NCI-H69 (cell line): ENCODE measurements around the gene ARL14EP.

Experiments used
- DNase-seq: peaks from one replicate; lab custom pipeline; 2025; lab: John Stamatoyannopoulos, UW

Gene ARL14EP

DNA sequence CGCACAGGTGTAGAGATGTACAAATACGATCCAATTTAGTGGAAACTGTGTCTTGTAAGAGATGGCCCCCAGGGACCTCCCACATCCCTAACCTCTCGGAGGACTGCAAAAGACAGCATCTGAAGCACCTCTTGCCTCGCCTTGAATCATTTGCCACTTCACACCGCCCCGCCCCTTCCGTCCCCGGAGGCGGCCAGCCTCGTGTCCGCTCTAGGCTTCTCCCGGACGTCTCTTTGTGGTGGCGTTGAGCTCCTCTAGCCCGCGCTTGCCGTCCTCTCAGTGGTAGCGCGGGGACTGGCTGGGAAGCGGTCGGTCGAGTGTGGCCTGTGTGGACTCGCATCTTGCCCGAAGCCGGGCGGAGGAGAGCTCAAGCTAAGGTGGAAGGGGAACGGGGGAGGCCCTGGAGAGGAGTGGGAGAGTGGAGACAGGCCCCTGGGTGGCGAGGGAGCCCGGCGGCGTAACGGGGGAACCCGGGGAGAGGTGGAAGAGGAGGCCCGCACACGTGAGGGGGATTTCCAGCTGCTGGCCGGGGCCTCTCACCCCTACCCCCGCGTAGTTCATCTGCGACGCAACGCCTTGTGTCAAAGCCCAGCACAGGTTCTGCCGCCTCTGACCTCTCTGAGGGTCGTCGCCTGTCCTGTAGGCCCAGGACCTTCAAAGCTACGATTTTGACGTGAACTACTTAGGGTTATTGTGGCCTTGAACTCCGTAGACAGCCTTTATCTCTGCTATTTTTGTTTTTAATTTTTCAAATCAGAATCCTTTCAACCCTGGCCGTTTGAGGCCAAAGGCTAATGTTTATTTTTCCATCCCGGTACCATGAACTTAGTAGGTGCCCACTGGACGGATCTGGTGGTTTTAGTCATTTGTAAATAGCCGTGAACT is at the start of gene ARL14EP:
Gene ARL14EP (plus strand): TSS at position 279 of the 885 bp plus-strand sequence. CDS start 7,845 bp downstream, outside the sequence.
- DNase-seq, result peak; percentile 99

DNA sequence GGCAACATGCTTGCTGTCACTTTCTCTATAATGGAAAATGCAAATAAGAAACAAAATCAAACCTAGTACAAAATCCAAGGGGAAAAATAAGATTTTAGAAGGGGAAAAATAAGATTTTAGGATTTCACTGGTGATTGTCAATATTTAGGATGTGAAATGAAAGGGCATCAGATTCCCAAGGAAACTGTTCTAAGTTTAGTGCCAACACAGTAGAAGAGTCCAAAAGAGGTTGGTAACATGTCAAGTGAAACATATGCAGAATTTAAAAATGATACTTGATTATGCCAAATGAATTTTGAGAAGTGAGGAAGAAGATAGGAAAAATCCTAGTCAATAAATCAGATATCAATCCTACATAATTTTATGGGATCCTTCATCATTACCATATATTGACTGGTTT is 45.7 kb upstream of the ARL14EP start:
- DNase-seq, result no peak

DNA sequence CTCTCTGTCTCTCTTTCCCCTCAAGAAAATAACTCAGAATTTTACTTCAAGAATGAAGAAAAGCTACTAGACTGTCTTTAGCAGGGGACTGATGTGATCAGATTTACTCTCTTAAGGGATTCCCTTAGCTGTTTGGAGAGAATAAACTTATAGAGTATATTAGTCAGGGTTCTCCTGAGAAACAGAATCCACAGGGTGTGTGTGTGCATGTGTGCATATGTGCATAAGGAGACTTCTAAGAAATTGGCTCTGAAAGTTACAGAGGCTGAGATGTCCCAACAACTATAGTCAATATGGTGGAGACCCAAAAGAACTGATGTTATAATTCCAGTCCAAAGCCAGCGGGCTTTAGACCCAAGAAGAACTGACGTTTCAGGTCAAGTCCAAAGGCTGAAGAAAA is 43.1 kb upstream of the ARL14EP start:
- DNase-seq, result no peak

DNA sequence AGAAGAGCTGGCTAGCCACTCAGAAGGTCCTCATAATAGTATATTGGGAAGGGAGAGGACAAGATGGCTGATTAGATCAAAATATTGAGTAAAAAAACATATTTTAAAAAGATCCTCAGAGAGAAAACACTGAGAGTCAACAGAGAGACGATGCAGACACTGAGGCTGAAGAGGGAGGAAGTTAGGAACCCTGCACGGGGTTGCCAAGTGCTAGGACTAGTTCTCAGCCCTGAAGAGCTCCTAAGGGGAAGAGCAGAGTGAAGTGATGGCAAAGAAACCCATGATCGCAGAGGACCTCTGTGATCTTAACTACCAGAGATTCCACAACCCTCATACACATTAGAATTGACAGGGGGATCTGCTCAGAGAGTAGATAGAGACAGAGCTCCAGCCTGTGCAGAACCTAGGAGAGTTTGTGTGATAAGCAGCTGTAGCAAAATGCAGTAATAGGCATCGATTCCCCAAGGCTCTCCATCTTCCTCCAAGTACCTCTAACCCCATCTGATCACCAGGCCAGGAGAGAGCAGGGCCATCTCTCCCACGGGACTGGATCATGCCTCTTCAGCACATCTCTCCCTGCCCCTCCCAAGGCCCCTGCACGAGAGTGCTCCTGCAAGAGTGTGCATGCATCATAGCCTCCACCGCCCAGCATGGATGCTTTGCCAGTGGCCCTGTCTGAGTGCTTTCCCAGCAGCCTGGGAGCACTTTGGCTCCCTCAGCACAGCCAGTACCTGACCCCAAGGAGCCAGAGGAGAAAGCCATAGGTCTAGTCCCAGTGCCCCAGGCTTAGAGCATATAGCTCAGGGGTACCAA is 41.2 kb upstream of the ARL14EP start:
- DNase-seq, result peak; percentile 21

DNA sequence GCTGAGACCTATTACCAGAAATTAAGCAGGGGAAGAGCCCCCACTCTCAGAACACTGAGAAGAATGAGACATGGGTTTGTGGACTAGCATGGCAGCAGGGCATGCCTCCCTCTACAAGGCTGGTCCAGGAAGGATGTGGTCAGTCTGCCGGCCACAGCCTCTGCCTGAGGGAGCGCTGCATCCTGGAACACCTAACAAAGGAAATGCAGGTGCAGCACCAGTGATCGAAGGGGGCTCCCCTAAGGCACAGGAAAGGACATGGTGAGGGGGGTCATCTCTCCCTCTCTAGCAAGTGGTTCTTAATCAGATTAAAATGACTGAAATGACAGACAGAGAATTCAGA is 40.6 kb upstream of the ARL14EP start:
- no peak for DNase-seq

DNA sequence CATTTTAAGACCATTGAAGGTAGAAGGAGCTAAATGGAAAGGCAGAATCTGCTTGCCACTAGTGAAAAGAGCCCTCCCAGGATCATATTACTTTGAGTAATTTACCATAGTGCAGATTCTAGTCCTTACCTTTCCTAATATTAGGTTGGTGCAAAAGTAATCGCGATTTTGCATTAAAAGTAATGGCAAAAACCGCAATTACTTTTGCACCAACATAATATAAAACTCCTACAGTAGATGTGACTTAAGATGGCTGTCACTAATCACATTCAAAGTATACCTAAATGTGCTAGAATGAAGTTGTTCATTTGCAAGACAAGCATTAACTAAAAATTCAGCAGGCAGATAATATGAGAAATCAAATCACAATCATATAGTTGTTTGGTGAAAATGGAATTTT is 38.1 kb upstream of the ARL14EP start:
- no peak for DNase-seq

DNA sequence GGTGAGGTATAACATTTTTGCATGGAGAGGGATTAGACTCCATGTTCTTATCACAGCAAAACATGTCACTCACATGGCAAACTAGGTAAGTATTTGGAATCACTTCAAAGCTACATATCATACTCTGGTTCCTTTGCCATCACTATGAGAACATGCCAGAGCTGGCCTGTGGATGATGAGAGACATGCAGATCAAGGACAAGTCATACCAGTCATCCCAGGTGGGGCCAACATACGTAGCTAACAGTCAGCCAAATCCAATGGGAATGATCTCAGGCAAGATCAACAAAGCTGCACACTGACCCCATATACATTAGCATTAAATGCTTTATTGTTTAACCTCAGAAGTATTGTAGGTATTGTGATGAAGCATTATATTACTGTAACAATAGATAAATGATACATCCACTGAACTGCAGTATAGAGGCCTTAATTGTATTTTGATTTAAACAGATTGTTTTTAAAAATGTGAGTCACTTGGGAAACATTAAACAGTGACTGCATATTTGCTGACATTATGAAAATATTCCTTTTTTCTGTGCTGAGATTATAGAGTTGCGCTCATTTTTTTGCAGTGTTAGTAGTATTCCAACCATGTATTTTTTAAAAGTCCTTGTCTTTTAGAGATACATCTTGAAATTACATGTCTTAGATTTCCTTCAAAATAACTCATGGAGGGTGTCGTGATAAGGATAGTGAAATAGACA is 37.3 kb upstream of the ARL14EP start:
- peak; percentile 44 for DNase-seq

DNA sequence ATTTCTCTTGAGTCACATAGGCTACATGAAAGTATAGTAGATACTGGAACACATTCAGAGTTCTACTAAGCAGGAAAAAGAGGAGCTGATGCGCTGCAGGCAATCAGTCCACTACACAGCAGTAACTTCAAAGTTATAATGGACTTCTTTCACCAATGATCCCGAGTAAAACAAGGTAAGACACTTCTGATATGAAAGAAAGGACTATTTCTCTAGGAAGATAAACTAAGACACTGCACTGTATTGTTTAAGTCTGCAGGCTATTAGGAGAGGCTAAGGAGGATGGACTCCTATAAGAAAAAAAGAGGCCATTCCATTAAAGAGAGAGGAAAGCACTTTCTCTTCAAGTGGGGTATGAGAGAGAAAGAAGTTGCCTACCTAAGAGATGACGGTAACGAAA is 31.6 kb upstream of the ARL14EP start:
- DNase-seq, result no peak

DNA sequence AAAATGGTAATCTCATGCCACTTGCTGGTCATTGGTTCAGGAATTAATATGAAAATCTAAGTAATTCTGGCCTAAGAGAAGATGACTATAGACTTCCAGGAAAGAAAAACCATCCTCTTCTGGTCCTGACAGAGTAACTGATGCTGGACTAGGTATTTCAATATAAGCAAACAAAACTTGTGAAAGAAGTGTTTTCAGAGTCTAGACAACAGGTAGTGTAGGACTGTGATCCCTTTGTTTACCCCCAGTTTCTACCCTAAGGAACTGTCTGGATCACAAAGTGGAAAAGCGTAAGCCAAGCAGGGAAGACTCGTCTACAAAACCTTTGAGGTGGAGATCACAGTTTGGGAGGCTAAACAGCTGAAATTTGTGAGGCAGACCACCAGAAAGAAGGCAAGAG is 30.4 kb upstream of the ARL14EP start:
- no peak for DNase-seq

DNA sequence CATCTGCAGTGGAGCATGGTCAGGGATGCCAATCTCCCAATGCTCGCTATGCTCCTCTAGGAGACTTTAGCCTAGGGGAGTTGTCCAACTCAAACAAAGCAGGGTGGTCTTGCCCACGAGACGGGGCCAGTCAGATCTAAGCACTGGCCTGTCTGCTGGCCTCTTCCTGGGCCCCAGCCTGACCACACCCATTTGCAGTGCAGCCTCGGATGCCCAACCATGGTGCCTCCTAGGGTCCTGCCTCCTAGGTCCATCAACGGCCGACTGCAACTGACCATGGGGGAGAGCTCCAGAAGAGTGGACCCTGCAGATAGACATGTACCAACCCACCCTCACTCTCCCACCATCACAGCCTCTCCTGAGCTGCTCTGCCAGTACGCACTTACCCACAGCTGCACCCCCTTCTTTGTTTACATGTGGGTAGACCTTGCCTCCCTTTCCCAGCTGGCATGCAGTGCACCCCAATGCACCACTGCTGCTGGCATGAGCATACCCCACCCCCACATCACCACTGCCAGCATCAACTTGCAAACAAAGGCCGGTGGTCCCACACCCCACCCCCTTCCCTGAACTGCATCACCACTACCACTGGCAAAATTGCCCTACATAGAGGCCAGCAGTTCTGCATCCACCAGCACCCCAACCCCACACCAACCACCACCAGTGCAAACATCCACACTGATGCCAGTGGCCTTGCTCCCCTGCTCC is 27.6 kb upstream of the ARL14EP start:
- no peak for DNase-seq

DNA sequence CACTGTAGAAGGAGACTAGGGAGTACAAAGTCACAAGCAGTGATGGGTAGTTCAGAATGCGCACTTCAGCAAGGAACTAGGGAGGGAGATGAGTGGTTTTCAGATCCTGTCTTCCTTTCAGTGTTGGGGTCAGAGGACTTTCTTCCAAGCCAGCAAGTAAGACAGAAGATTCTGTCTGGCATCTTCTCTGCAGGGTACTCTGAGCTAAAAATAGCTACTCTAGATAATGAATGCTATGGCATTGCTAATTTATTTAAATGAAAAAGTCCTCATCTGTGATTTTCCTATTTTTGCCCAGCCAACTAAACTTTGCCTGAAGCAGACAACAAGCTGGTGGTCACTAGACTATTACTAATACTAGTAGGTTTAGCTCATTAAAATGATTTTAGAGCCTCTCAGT is 18.3 kb upstream of the ARL14EP start:
- no peak for DNase-seq

DNA sequence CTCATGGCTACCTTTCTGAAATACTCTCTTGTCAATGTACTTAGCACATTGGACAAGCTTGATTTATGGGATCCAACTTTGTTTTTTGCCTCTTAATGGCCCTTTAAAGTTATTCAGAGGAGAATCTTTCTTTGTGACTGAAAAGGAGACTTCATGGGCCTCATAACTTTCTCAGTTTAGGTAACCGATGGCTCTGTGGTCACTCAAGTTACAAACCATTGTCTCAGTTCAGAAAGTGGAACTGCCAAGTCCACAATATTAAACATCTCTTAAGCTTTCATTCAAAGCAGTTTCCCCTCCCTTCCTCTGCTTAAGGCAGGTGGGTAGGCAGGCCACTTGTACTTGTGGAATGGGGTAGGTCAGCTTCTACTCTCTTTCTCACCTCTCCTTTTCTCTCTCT is 12.3 kb upstream of the ARL14EP start:
- no peak for DNase-seq

DNA sequence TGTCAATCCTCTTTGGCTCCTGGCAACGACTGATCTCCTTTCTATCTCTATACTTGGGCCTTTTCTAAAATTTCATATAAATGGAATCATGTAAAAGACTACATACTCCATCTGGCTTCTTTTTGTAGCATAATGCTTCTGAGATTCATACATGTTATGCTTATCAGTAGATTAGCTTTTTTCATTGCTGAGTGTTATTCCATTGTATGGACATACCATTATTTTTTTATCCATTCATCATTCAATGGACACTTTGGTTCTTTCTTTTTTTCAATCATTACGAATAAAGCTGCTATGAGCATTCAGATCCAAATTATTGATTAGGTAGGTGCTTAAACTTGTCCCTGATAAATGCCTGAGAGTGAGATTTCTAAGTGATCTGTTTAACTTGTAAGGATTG is 11.7 kb upstream of the ARL14EP start:
- DNase-seq, result no peak

DNA sequence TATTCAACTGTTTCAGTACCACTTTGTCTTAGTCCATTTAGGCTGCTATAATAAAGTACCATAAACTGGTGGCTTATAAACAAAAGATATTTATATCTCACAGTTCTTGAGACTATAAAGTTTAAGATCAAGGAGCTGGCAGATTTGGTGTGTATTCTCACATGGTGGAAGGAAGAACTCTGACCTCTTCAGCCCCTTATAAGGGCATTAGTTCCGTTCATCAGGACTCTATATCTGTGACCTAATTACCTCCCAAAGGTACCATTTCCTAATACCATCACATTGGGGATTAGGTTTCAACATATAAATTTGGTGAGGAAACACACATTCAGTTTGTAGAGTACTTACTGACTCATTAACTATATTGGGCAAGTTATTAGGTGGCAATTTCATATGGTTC is 10.7 kb upstream of the ARL14EP start:
- no peak for DNase-seq

DNA sequence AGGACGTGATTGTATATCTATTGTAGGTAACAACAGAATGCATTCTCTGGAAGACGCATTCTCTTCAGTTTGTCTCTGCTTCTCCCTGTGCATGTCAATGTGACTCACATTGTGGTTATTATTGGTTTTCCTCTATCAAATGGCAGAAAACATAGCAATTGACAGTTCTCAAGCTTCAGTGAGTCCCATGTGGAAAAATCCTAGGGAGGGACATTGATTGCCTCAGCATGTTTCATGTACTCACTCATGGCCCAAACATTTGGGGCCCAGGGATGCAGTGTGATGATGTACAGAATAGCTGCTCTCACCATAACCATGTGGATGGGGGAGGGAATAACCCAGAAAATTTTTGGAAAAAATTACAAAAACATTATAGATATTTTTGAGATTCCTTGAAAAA is 9.3 kb upstream of the ARL14EP start:
- DNase-seq, result no peak

DNA sequence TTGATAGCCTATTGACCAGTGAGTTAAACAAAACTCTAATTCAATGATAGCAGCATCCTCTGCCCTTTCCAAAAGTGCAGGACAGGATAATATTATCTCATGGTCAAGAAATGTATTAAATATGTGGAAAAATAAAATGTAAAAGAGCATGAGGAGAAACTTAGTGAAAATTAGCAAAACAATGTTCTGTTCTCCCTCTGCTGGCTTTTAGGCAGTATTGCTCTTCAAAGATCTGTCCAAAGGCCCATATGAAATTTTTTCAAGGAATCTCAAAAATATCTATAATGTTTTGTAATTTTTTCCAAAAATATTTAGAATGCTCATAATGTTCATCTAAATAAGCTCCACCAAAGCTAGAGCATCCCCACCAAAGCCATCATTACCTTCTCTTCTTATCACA is 8.3 kb upstream of the ARL14EP start:
- DNase-seq, result peak; percentile 23

DNA sequence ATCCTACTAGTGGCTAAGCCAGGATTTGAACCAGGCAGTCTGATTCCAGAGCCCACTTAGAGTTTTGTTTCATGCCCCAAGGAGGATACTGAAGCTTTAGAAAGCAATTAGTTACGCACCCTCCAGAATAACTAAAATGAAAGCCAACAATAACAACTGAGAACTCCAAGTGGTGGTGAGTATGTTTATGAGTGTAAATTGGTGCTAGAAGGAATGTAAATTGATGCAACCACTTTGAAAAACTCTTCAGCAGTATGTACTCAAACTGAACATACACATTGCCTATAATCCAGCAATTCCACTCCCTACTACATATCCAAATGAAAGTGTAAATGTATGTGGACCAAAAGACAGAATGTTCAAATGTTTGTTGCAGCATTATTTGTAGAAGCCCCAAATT is 6.7 kb upstream of the ARL14EP start:
- DNase-seq, result no peak

DNA sequence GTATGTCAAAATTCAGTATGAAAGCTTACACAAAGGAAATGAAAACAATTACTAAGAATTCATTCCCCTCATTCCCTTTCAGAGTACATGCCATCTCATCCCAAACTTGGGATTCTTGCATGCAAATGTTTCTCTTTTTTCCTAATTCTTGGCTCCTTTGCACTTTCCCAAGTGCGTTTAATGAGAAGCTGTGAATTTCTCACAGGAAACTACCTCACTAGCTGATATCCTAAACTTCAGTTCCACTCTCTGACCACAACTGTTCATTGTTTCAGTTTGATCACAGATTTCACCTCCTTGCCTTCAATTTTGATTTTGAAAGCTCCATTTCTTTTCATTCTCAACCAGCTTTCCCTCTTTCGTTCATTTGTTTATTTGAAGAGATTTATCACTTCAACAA is 5.9 kb upstream of the ARL14EP start:
- no peak for DNase-seq

DNA sequence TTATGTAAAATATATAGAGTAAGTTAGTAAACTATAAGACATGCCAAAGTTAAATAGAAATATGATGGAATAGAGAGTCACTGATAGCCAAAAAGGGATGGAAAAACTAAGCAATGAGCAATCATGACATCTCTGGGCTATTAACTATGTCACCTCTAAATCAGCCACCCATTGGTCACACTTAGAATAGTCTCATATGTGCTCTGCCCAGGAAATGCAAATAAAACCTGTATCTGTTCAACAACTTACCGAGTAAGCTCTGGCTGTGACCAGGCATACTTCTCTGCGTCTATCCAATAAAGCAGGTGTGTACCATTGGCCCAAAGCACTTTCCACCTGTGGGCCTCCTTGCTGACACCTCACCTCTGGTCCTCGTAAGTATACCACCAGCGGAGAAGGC is 1.6 kb upstream of the ARL14EP start:
- no peak for DNase-seq

DNA sequence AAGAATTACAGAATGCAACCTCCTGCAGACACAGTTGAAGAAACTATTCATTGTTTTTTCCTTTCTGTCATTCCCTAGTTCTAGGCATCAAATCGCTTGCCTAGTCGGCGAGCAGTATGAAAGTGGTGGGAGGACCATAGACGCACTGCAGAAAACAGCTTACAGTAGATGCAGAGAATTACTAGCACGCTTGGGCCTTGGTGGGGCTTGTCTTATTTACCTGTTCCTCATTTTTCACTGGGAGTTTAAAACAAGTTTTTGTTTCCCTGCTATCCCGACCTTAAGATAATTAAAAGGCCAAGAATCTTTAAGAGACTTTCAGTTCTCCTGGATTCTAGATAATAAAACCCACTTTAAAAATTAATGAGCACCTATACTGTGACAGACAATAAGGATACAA is 713 bp upstream of the ARL14EP start:
- no peak for DNase-seq

DNA sequence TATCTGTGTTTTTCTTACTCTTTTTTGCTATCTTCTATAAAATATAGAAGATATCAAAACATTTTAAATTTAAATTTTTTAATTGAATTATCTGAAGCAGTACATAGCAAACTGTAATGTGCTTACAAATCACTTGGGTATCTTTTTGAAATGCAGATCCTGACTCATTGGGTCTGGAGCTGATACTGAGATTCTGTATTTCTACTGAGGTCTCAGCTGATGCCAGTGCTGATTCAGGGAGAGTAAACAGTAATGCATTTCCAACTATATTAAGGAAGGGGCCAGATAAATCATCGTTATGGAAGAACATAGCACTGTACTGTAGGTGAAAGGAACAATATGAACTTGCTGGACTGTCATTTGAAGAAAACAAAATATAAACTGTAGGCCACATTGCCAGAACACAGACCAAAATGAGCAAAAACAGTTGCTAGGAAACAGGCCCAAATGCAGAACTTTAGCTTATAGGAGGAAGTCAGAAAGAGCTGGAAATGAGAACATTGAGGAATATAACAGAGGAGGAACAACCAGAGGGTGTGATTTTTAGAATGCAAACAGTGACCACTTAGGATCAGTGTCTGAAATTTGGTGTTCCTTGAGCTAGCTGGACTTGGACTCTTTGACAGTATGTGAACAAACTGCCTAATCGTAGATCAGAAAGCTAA is 3.3 kb downstream of the ARL14EP start:
- DNase-seq, result no peak

DNA sequence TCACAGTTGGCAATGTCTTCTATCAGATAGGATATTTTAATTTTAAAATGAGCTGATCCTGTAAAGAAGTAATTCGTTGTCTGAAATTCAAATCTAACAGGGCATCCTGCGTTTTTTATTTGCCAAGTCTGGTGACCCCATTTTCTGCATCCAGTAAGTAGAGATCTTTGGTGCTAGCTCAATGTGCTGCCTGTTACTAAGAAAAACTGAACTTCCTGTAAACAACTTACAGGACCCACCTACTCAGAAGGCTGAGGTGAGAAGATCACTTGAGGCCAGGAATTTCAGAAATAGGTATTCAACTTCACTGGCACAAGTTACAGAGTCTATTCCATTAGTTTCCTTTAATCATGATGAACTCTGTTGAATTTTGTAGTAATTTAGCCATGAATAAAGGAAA is 4.0 kb downstream of the ARL14EP start:
- no peak for DNase-seq
